ENCODE results near the gene LYZL6. TPM values are rescaled to one million over a fixed set of nuclear protein-coding genes. Genes with fewer than 3 reads are reported as not detected.

The LYZL6 gene
- total and polyA plus RNA-seq, 10 donors = not detected

DNA sequence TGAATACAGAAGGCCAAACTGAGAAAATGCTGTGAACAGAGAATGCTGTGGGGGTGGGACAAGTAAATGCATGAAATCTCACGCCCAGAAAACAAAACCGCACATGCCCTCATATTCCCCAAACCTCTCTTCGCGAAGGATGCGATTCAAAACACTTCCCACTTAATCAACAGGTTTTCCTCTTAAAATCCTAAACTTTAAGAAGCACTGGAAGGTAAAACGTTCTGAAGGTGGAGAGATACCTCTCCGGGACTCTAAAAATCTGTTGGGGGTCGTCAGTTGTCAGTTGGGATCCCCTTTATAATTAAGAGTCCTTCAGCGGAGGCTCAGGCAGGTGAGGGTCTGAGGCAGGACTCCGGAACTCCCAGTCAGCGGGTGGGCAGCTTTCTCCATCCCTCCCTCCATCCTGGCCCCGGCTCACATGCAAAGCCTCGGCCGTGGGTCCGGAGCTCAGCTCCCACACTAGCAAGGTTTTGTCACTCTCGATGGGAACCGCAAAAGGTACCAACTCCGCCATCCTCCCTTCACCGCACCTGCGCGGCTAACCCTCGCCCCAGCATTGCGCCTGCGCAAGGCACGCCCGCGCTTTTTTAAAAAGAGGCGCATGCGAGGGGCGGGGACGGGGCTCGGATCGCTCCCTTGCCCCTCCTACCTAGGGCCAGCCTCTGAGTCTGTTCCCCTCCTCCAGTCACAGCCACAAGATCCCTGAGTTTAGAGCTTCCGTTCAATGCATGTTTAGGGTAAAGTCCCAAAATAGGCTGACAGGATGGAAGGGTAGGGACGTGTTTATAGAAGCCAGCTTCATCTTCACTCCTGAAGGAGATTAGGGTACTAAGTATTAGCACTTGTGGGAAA lies 13.1 kb downstream of the LYZL6 start, which contains the start of gene RDM1:
Gene RDM1 (minus strand): TSS at position 563 of the 855 bp plus-strand sequence. CDS start 46 bp downstream, at position 517.
- peak in 2 of 3 donors; percentile 61 to 64 for TF ChIP-seq POLR2AphosphoS5 (IDR thresholded peaks at IDR 0.05)
- TF ChIP-seq, protein P1, sequence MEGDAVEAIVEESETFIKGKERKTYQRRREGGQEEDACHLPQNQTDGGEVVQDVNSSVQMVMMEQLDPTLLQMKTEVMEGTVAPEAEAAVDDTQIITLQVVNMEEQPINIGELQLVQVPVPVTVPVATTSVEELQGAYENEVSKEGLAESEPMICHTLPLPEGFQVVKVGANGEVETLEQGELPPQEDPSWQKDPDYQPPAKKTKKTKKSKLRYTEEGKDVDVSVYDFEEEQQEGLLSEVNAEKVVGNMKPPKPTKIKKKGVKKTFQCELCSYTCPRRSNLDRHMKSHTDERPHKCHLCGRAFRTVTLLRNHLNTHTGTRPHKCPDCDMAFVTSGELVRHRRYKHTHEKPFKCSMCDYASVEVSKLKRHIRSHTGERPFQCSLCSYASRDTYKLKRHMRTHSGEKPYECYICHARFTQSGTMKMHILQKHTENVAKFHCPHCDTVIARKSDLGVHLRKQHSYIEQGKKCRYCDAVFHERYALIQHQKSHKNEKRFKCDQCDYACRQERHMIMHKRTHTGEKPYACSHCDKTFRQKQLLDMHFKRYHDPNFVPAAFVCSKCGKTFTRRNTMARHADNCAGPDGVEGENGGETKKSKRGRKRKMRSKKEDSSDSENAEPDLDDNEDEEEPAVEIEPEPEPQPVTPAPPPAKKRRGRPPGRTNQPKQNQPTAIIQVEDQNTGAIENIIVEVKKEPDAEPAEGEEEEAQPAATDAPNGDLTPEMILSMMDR (IDR thresholded peaks at IDR 0.05 in 8 of 11, conservative IDR thresholded peaks at IDR 0.05 in 3 of 11) = no peak
- Histone ChIP-seq H3K4me1 (peaks cover 4 to 20% (median 14%) of the 10 kb centered on the region in 6 donors), H3K9me3 (no peaks in the 10 kb centered on the region), H3K27me3 (replicated peaks in 1 of 7) (peaks cover 0 to 26% (median 0%) of the 10 kb centered on the region in 7 donors), H3K27ac (peak within 1 kb of the TSS in 3 of 8 donors; percentile 17 to 40 (median 25)), H3K4me3 (peak within 1 kb of the TSS; percentile 2 to 72 (median 40)), H3K36me3 (no peaks in the 10 kb centered on the region)
- 1 to 8% (median 3%) methylated on average over 22 to 35 of the region's 35 CpGs for WGBS, 5 donors
- peak; percentile 87 for DNase-seq
- intact Hi-C loops (cut with DNase I; ENCODE audit: low total_unique reads) = no loop called here

DNA sequence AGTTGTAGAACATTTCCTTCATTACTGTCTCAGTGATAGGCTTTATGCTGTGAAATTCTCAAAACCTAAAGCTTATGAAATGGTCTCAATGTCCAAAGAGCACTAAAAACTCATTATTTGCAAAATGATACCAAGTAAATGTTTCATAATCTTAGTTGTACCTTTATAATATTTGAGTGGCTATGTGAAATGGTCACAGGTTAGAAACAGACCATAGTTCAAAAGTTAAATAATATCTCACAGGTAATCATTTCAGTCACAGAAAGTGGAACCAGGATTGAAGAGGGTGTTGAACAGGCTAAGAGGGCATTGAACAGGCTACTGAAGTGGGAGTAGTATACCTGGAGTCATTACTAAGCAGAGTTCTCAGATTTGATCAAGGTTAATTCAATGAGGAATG lies 15.8 kb downstream of the LYZL6 start:
- TF ChIP-seq, protein P1 (IDR thresholded peaks at IDR 0.05 in 8 of 11, conservative IDR thresholded peaks at IDR 0.05 in 3 of 11) = no peak
- TF ChIP-seq POLR2A (IDR thresholded peaks at IDR 0.05) = no peak
- no peak for TF ChIP-seq POLR2AphosphoS5 (IDR thresholded peaks at IDR 0.05)
- intact Hi-C loops (cut with DNase I; ENCODE audit: low total_unique reads) = no loop called here

DNA sequence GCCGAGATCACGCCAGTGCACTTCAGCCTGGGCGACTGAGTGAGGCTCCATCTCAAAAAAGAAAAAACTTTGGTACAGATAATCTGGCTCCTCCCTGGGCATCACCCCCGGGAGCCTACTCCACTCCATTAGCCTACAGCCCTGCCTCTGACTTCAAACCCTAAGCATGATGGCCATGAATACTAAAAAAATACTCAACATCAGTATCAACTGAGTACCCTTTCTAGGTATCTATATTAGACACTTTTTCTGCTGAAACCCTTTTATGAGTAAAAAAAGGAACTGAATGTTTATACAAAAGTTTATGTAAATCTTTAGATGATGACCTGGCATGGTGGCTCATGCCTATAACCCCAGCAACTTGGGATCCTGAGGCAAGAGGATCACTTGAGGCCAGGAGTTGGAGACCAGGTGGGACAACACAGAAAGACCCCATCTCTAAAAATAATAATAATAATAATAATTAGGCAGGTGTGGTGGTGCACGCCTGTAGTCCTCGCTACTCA lies 19.9 kb downstream of the LYZL6 start:
- Histone ChIP-seq H3K4me1 (peaks cover 0 to 8% (median 0%) of the 10 kb centered on the region in 6 donors), H3K27me3 (replicated peaks in 1 of 7) (peaks cover 0 to 3% (median 0%) of the 10 kb centered on the region in 7 donors), H3K27ac (peak overlapping the region in 1 of 8 donors; percentile 10), H3K36me3 (no peaks in the 10 kb centered on the region), H3K9me3 (no peaks in the 10 kb centered on the region), H3K4me3 (no peak overlapping the region)
- TF ChIP-seq, protein P1 (IDR thresholded peaks at IDR 0.05 in 8 of 11, conservative IDR thresholded peaks at IDR 0.05 in 3 of 11) = no peak
- intact Hi-C loops (cut with DNase I; ENCODE audit: low total_unique reads) = no loop called here
- DNase-seq = no peak
- WGBS, 5 donors = 90 to 96% (median 93%) methylated on average over 6 of the region's 6 CpGs

More for the DNA sequence above, 15.8 kb downstream of the LYZL6 start:
- Histone ChIP-seq H3K4me1 (peaks cover 4 to 28% (median 14%) of the 10 kb centered on the region in 6 donors), H3K9me3 (no peaks in the 10 kb centered on the region), H3K36me3 (no peaks in the 10 kb centered on the region), H3K27ac (no peak overlapping the region), H3K27me3 (replicated peaks in 1 of 7) (peaks cover 0 to 26% (median 0%) of the 10 kb centered on the region in 7 donors), H3K4me3 (no peak overlapping the region)
- no peak for DNase-seq

DNA sequence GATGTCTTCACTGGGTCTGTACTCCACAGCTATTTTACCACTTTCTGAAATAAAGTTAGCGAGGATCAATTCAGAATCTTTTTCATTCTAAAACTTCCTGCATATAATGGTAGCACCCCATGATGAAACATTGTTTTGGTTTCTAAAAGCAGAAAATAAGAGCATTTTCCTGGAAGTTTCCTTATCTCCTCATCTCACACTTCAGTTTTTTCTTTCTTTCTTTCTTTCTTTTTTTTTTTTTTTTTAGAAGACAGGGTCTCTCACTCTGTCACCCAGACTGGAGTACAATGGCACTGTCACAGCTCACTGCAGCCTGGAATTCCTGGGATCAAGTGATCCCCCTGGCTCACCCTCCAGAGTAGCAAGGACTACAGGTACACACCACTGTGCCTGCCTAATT lies 23.3 kb downstream of the LYZL6 start:
- intact Hi-C loops (cut with DNase I; ENCODE audit: low total_unique reads) = no loop called here
- DNase-seq = no peak
- Histone ChIP-seq H3K36me3 (no peaks in the 10 kb centered on the region), H3K9me3 (no peaks in the 10 kb centered on the region), H3K27ac (no peak overlapping the region), H3K4me3 (no peak overlapping the region), H3K4me1 (peaks cover 0 to 8% (median 0%) of the 10 kb centered on the region in 6 donors), H3K27me3 (replicated peaks in 1 of 7) (no peaks in the 10 kb centered on the region)
- WGBS, 5 donors = 89 to 96% (median 90%) methylated on average over 1 of the region's 1 CpG
- TF ChIP-seq POLR2A (IDR thresholded peaks at IDR 0.05) (no peak), POLR2AphosphoS5 (IDR thresholded peaks at IDR 0.05) (no peak)
- TF ChIP-seq, protein P1 (IDR thresholded peaks at IDR 0.05 in 8 of 11, conservative IDR thresholded peaks at IDR 0.05 in 3 of 11) = no peak
